Fibroblast of skin of left quadriceps (primary cell): ENCODE data around the gene CACNA1E.

ENCODE experiments used
- DNase-seq, 2 experiments: peaks; one replicate each; pipeline ENCODE4 v3.0.0-alpha.2; 2013; ENCODE audit warnings: low read depth in 2 of 2

The CACNA1E gene

DNA sequence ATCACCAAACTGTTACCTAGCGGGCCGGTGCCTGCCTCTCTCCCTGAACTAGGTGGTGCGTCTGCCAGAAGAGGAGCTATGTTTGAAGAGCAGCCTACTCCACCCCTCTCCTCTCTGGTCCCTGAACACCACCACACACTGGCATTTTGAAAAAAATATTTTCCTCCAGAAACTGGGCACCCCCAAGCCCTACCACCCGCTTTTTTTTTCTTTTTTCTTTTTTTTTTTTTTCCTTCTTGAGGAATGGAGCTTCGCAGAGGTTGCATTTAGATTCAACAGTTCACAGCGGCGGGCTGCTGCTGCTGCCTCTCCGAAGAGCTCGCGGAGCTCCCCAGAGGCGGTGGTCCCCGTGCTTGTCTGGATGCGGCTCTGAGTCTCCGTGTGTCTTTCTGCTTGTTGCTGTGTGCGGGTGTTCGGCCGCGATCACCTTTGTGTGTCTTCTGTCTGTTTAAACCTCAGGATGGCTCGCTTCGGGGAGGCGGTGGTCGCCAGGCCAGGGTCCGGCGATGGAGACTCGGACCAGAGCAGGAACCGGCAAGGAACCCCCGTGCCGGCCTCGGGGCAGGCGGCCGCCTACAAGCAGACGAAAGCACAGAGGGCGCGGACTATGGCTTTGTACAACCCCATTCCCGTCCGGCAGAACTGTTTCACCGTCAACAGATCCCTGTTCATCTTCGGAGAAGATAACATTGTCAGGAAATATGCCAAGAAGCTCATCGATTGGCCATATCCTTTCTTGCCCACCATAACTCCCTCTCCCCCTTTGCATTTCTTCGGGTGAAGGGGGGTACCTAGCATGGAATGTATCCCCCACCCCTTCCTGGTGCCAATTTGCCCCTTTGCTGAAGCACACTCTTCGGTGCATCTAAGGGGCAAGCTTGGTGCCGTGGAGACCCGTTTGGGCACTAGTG is at the start of gene CACNA1E:
Gene CACNA1E (plus strand): TSS at position 233 of the 911 bp plus-strand sequence. CDS start 228 bp downstream, at position 461.
- no peak for DNase-seq

DNA sequence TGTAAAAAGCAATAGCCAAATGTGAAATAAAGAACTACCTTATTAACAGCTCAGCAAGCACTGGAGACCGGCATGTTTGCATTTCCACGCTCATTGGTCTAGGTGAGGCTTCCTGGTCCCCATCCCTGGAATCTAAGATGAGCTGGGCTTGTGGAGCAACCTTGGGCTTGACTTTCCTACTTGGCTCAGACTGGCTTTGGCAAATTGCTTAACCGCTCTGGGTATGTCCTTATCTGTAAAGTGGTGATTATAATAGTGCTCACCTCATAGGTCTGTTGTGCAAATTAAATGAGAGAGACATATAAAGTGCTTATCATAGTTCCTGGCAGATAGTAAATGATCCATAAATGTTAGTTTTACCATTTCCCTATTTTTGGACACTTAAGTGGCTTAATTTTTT is 49.4 kb upstream of the CACNA1E start:
- no peak for DNase-seq

DNA sequence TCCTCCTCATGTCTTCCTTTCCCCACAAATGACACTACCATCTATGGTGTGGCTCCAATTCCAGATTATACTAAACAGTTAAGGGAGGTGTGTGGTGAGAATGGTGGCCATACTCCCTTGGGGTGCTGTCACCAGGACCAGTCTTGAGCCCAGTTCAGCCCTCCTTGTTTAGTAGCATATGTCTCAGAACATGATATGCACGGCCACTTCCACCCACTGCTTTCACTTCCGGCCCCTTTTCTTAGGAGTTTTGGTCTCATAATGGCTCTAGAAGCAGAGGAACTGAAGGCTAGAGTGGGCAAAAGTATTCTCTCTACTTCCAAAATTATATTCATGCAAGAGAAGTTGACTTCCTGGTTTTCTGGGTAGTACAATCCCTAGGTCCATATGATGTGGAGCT is 45.3 kb upstream of the CACNA1E start:
- no peak for DNase-seq

DNA sequence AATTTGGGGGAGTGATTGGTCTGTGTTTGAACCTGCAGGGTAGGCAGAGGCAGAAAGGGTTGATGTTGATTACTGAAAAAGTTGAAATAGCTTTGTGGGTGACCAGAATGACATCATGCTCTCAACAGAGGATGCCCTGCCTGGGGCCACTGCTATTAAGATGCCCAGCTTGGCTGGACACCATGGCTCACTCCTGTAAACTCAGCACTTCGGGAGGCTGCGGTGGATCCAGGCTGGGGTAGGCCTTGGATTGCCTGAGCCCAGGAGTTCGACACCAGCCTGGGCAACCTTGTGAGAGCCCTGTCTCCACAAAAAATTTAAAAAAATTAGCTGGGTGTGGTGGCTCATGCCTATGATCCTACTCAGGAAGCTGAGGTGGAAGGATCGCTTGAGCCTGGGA is 42.8 kb upstream of the CACNA1E start:
- no peak for DNase-seq

DNA sequence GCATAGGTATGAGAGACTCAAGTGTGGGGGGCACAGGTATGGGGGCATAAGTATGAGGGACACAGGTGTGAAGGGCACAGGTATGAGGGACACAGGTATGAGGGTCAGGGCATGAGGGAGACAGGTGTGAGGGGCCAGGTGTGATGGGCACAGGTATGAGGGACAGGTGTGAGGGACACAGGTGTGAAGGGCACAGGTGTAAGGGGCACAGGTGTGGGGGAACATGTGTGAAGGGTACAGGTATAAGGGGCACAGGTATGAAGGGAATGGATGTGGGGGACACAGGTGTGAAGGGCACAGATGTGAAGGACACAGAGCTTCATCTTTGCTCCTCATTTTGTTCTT is 41.2 kb upstream of the CACNA1E start:
- no peak for DNase-seq

DNA sequence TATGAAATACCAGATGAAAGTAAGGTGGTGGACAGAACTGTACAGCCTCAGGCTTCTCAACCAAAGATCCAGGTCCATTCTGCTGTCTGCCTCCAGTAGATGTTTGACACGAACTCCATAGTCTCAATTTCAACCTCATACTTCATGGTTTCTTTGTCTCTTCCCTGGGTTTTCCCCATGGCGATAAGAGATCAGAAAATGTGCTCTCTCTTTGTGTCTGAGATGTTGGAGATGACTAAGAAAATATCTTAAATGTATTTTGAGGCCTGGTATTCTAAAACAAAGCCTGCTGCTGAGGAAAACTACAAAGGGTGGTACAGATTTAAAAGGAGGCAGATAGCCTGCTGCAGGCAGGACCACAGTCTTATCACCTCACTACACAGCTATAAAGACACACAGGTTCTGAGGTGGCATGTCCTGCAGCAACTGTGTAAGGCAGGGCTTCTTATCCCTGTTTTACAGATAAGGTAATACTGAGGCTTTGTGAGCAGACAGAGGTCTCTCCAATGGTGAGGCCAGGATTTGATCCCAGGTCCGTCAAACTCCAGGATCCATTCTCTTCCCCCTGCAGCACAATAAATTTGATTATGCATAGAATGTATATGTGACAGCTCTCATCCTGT is 40.0 kb upstream of the CACNA1E start:
- DNase-seq, result no peak

DNA sequence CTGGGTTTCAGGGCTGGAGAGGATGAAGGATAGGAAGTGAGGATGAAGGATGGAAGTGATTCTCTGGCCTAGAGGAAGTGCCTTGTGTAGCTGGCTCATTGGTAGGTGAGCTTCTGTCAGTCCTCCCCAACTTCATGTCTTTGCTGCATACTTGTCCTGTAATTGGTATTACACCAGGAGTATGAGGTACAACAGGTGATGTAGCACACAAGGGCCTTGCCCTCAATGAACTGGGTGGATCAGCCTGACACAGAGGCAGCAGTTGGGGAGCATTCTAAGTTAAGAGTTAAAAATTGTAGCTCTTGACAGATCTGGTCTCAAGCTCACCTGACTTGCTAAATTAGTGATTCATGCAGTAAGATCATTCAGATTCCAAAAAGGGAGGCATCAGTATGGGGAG is 37.9 kb upstream of the CACNA1E start:
- DNase-seq, result no peak

DNA sequence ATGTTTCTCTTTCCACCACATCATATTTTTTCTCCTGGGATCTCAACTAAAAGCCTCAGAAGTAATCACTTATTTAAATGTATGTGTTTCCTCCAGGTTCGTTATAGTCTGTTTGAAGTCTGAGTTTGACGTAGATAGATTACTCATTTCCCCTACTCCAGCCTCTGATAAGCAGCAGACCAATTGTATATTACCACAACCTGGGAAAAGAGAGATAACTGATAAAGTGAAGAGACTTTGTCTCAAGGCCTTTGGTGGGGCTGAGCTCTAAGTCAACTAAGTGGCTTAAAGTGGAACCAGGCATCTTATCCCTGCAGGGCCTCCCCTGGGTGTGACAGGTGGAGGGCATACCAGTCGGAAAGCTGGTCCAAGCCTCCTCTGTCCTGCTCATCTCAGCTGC is 34.9 kb upstream of the CACNA1E start:
- no peak for DNase-seq

DNA sequence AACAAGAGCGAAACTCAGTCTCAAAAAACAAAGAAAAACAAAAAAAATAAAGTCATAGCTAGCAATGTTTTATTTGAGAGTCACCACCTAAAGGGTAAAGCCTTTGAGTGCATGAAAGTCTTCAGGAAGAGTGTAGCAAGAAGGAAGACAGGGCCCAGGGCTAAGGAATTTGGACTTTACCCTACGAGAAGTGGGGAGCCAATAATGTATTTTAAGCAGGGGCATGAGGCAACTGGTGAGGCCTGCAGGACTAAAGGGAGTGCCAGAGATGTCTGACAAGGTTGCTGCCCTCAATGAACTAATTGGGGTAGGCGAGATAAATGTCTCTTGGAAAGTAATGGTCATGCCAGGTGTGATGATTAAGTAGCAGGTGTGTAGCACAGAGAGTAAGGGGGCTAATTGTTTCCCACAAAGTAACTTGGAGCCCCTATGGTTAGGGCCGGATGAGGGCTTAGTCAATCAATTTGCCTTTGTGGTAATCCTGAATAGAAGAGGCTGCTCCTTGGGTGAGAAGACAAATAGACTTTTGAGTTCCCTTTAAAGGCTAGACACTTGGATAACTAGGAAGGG is 31.6 kb upstream of the CACNA1E start:
- DNase-seq, result no peak

DNA sequence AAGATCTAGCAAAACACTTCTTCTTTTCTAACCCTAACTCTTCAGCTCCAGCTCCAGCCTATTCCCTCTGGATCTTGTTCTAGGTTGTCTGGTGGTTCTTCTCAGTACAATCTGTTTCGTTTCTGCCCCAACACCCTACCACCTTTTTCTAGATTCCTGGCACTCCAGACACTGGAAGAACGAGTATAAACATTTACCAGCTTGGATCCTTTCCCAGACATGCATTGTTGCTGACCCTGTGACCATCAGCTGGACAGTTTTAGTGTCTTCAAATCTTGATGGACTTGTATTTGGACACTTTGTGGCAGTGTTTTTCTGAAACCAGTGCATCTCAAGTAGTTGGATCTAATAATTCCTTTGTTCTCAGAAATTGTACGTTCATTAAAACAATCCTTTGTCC is 30.6 kb upstream of the CACNA1E start:
- no peak for DNase-seq

DNA sequence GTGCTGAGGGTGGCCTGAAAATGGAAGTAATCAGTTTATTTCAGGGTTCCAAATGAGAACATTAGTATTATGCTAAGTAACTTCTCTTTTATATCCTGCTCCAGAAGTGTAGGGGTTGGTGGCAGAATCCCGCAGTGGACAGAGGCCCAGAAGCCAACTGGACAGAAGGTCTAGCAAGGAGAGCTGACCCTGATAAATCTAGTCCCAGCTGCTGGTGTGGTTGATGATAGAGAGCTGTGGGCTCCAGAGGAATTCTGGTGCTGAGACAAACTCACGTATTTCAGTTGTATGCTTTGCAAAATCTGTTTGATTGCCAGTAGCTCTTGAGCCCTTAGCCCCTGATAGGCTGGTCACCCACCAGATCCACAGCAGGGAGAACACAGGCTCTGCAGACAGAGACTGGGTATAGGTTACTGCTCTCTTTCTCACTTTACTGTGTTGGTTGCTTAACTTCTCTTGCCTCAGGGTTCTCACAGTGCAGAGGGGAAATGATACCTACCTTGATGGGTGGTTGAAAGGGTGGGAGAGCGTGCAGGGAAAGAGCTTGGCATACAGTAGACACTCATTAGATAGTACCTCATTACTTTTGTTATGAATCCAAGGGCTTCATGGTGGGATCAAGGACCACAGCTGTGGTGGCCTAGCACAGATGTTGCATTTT is 29.6 kb upstream of the CACNA1E start:
- no peak for DNase-seq

DNA sequence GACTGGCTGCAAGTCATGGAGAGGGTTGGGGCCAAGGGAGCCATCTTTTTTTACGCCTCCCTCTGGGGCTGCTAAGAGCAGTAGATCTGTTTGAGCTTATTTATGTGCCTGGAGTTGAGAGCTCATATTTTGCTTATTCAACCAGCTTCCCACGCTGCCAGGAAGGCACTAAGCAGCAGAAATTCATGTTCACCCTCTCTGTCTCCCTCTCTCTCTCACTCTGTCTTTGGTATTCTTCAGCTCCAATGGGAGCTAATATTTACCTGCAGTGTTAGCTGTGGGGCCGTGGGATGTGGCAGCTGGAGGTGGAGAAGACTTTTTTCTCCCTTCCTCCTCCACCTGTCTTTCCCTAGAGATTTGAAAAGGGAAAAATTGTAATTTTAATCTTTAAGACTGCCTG is 26.8 kb upstream of the CACNA1E start:
- DNase-seq, result no peak

DNA sequence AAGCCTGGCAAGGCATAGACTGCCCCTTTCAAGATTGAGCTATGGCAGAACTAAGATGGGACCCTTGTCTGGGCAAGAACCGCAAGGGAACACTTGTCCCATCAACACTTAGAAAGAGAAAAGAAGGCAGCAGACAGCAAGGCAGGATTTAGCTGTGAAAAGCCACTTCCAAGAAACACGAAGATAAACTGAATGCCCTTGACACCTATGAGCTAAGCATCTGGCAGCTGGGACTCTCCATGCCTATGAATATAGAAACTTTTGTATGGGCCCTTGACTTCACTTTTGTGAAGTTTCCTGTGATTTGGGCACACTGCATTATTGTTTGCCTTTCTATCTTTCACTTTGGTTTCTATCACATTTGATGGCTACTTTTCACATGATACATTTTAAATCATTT is 24.9 kb upstream of the CACNA1E start:
- no peak for DNase-seq

DNA sequence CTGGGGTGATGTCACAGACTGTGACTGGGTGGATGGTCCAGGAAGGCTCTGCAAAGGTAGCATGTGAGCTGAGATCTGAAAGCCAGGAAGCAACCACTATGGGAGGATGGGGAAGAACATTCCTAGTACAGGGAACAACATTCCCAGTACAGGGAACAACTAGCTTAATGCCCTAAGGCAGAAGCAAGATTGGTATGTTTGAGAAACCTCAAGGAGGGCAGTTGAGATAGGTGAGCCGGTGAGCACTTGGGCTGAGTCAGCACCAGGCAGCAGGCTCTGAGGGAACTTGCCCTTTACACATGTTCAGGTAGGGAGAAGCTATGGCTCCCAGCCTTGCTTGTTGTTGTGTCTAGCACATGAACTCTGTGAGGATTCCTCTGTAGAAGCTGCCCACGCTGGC is 24.2 kb upstream of the CACNA1E start:
- no peak for DNase-seq

DNA sequence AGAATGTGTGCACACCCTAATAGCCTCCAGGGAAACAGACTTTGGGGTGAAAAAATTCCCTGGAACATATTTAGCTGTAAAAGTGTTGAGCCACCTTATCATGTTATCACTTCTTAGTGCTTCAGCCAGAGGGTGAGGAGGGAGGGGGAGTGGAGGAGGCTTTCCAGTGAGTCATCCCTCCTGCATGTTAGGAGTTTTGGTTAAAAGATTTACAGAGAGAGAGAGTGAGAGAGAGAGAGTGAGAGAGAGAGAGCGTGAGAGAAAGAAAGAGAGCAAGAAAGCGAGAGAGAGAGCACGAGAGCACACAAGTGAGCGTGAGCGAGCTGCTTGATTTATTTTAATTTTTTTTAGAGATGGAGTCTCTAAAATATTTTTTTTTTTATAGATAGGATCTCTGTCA is 13.5 kb upstream of the CACNA1E start:
- peak; percentile 20 to 41 for DNase-seq

DNA sequence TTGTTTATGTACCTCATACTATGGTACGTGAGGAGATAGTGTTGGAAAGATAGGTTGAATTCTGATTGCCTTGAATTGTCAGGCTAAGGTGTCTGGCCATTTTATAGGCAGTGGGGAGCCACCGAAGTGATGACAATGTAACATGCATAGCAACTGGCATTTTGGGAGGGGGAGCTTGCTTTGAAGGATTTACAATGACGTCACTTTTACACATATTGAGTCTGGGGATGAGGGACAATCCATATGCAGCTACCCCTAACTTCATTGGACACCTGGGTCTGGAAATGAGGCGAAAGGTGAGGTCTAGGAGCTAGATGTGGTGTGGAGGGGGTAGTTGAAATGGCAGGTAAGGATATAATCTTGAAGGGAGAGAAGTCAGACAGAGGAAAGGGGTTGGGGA is 7.7 kb upstream of the CACNA1E start:
- DNase-seq, result no peak

DNA sequence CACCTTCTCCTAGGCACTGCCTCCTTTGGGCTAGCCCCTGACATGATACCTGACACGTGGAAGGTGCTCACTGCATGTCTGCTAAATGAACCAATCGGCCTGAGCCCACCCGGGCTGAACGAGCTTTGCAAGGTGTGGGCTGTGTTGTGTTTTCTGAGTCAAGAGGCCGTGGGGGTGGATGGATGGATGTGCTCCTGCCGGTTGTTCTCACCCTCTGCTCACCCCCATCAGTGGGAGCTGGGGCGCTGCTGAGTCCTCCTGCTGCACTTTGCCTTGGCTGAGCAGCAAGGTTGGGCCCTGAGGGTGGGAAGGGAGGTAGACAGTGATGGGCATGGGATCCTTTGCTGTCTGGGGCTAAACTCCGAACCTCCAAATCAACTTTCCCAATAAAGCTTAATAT is 6.7 kb upstream of the CACNA1E start:
- no peak for DNase-seq

DNA sequence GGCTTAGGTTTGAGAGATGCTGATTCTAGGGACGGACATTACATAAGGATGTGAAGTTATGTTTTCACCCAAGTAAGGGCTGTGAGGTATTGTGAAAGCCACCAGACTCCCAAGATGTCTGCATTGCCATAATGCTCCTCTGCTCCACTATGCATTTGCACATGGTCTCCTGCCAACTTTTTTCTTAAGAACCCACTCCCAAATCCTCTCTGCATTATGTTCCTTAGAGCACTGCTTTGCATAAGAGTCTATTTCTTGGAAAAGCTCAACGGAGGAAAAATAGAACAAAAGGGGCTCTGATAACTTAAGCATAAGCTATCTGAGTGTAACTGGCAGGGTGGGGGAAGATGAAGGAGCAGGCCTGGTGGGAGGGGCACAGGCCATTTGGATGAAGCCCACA is 5.0 kb upstream of the CACNA1E start:
- no peak for DNase-seq

DNA sequence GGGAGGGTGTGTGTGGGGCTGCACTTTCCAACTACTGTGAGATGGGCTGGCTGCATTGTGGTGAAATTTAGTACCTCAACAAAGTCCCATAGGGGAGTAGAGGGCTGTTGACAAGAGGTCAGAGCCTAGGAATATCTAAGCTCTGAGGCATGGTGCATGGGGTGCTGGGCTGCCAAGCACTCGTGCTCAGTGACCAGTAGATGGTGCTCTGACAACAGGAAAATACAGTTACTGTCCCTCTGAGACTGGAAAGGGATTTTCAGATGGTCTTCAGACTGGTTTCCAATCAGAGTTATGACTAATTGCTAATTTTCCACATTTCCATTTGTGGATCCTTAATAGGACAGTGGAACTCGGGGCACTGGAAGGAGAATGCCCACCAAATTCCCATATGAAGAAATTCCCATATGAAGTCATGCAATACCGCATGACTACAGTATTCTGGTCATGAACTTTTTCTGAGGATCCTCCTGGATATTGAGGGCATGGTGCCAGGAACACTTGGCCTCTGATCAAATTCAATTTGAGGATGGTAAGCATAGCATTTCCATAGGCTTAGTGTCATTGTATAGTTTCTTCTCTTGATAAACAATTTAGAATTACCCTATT is 4.1 kb upstream of the CACNA1E start:
- peak; percentile 19 to 26 for DNase-seq

DNA sequence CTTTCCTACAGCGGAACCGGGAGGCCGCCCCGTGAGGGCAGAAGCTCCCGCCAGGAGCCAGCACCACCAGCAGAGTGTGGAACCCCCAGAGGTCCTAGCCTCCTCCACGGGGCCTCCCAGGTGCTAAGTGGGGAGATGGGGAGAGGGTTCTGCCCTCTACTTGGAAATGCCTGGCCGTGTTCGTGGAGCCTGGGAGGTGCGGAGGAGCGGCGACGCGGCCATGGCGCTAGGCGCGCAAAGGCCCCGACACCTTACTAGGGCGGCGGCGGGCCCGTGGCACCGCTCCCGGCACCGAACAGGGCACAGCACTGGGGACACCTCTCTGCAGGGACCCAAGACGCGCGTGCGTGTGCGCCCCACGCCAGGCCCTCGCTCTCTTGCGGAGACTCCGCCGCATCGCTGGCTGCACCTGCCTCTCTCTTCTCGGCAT is 1.3 kb upstream of the CACNA1E start:
- no peak for DNase-seq

DNA sequence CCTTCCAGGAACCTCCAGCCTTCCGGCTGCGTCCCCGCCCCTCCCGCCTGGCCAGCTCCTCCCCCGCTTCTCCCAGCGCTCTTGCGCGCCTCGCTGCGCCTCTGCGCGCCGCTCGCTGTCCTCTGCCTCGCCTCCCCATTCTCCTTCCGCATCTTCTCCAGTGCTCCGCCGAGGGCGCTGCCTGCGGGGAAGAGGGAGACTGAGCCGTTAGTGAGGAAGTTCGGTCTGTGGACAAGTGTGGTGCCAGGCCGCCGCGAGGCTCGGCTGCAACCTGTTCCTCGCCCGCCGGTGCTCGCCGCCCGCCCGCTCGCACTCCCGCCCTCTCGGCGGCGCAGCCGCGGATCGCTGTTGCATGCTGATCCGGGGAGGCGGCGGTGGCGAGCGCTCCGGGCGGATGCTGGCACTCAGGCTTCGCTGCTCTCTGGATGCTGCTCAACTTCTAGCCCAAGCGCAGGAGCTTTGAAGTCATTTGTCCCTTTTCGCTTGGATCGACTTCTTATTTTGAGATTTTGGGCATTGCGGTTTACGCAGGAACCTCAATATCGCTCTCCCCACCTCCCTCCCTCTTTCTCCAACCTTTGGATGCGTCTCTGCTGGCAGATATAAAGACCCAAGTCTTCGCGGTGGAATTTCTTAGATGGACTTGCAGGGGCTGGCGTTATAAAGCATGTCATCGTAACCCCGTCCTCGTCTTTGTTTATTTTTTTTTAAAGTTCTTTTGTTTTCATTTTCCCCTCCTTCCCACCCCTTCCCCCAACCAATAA is 614 bp upstream of the CACNA1E start:
- no peak for DNase-seq
